GM10248 (cell line): ENCODE data around the gene MIR17HG.

Source experiments
- CTCF ChIA-PET: fragments of 300-600 bp; sonication (Branson Sonifier 250); formaldehyde crosslinking; extraction: SDS; loops from one replicate; lab custom pipeline; 2021; ENCODE audit warnings: antibody characterized with exemption; lab: Yijun Ruan, JAX
- POLR2A ChIA-PET: fragments of 350-650 bp; sonication (Branson Sonifier 250); formaldehyde crosslinking; extraction: SDS; loops from one replicate; lab custom pipeline; 2020; ENCODE audit warnings: antibody characterized with exemption; lab: Yijun Ruan, JAX
- DNase-seq: peaks from one replicate; pipeline ENCODE4 v3.0.0; 2012; ENCODE audit errors: extremely low spot score
- CTCF ChIP-seq: IDR thresholded peaks from 2 replicates; pipeline ENCODE4 v1.5.1; 2012; ENCODE audit warnings: mild to moderate bottlenecking, low read depth; ENCODE audit errors: extremely low read depth, missing control alignments, control extremely low read depth

The MIR17HG gene

DNA sequence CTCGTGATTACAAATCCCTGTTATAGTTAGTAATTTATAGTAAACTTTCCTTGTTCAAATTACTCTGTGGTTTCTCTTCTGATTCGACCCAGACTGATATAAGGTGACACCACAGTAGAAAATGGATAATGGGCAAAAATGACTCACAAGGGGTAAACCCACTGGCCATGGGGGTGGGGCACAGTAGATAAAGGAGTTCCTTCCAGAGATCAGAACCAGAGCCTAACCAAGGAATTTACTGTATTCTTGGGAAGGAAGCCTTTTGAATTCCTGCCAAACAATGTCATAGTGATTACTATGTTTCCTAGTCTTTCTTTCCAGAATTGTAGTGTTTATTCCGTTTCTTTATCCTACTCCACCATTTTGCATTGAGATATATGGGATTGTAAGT is 21.9 kb downstream of the MIR17HG start:
- no peak for DNase-seq
- ChIA-PET CTCF (interaction anchor here (1.1 to 2.8 kb wide), 3 partner anchors 11 to 22 kb away, joined by 4 to 10 read pairs (median 5); partner anchors contain the start of gene MIR17HG), POLR2A (no interaction called here)
- no peak for TF ChIP-seq CTCF

DNA sequence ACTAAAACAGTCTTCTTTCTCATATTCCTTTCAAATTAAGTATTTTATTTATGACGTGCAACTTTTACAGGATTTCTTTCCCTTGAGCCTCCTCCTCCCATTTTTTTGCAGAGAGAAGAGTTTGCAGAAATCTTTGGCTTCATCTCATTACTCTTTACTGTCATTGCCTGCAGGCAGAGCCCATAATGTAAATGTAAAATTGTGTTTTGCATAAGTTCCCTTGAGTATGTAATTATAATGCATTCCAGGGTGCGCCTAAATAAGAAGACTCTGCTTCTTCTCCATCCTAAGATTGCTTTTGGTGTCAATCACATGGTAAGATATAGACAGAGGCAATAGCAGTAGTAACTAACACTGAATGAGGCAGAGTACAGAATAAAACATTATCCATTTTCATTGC is 23.0 kb downstream of the MIR17HG start:
- ChIA-PET POLR2A (no interaction called here), CTCF (interaction anchor here (1.1 kb wide), 1 partner anchor 13 kb away, joined by 5 read pairs; no protein-coding TSS in a partner anchor)
- no peak for TF ChIP-seq CTCF
- no peak for DNase-seq

- ChIA-PET POLR2A (no interaction called here), CTCF (interaction anchor here (0.6 to 1.9 kb wide), 5 partner anchors 8 to 23 kb away, joined by 3 to 5 read pairs (median 3); no protein-coding TSS in a partner anchor)
- no peak for DNase-seq
- TF ChIP-seq CTCF: no peak
Measured at GRCh38 chr13:91372911-91373310, 25.4 kb downstream of the MIR17HG start.

DNA sequence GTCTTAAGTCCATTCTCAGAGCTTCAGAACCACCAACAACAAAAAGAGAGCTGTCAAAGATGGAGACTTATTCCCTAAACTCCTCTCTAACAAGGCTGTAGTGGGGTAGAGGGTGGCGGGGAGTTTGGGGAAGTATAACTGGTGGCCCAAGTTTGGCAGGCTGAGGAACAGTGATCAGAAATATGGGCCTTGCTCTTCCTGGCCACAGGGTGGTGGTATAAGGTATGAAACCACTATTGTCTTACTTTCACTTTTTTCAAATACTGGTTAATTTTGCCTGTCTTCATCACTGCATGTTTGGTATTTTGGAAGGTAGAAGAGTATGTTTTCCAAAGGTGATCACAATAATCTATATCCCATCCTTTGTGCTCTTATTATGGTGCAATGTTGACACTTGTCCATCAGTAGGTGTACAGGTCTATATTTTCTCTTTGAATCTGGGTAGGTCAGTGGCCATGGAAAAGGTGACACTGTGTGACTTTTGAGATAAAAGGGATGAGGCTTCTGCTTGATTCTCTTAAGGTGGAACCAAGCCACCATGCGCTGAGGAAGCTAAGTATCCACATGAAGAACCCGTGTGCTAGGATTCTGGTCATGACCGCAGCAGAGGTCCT is 27.7 kb downstream of the MIR17HG start:
- ChIA-PET CTCF (interaction anchor here (0.7 to 2.3 kb wide), 10 partner anchors 11 to 348 kb away, joined by 3 to 15 read pairs (median 4); partner anchors contain the start of gene MIR17HG), POLR2A (interaction anchor here (0.7 kb wide), 1 partner anchor 13 kb away, joined by 3 read pairs; no protein-coding TSS in a partner anchor)
- TF ChIP-seq CTCF: peak; percentile 61
- peak; percentile 57 for DNase-seq

DNA sequence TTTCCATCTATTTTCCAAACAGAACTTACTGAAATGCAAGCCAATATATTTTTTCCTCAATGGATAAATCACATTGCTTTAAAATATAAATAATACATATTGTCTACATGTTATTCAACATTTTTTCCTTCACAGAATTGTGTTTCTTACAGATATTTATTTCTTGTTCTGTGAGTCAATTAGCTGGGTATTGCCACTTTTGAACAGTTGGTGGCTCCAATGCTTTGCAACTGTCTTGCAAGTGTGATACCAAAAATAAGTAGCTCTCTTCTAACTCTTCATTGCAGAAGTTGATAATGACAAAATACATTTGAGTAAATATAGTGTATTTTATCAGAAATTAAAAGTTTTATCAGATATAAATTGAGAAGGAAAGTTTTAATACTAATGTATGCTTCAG is 33.9 kb downstream of the MIR17HG start:
- ChIA-PET POLR2A (no interaction called here), CTCF (interaction anchor here (0.9 to 2.8 kb wide), 9 partner anchors 9 to 695 kb away, joined by 3 to 13 read pairs (median 4); no protein-coding TSS in a partner anchor)
- peak; percentile 40 for TF ChIP-seq CTCF
- no peak for DNase-seq

- ChIA-PET POLR2A (no interaction called here), CTCF (interaction anchor here (1.0 to 1.6 kb wide), 4 partner anchors 14 to 339 kb away, joined by 3 to 5 read pairs (median 4); no protein-coding TSS in a partner anchor)
- no peak for TF ChIP-seq CTCF
- DNase-seq: no peak
Measured at GRCh38 chr13:91383836-91384235, 36.3 kb downstream of the MIR17HG start.
